ENCODE measurements around the gene BHLHE40.
A peak's percentile ranks its signal among the peaks of the same experiment; 100 is the strongest.

BHLHE40 gene

GRCh38 chr3:4979428-4980228, at the start of gene BHLHE40:
BHLHE40 (plus strand) TSS chr3:4979437; CDS start chr3:4979719, 282 bp downstream.
- peak; percentile 28 for DNase-seq (ENCODE audit: low spot score)

DNA sequence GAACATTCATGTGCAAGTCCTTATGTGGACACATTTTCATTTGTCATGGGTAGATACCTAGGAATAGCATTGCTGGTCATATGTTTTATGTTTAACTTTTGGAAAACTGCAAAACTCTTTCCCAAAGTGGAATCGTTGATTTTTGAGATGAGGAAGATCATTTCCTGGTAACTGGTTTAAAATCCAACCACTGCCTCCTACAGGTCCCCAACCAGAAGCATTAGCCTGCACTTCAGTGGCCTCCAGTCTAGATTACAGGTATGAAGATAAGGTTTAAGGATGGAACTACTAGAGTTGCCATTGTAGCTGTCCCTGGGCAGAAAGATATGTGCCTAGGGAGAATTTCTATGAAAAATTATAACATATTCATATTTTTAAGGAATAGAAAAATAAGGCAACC, 48.7 kb upstream of the BHLHE40 start:
- DNase-seq (ENCODE audit: low spot score): no peak

DNA sequence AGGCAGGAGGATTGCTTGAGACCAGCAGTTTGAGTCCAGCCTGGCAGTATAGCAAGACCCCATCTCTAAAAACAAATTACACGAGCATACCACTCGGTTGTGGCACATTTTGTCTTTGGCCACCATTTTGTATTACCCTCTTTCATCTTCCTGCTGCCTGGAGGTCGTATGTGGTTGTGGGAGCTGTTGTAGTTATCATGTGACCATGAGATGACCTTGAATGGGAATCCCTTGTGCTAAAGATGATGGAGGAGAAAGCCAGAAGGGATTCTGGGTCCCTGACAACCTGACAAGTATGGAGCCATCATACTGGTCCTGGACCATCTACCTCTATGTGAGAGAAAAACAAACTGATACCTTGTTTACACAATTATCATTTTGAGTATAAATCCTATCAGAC, 45.2 kb upstream of the BHLHE40 start:
- DNase-seq (ENCODE audit: low spot score): no peak

- no peak for DNase-seq (ENCODE audit: low spot score)
These were observed 43.9 kb upstream of the BHLHE40 start for GRCh38 chr3:4935347-4935746.

GRCh38 chr3:4936982-4937614, 42.1 kb upstream of the BHLHE40 start:
- DNase-seq (ENCODE audit: low spot score): no peak

- DNase-seq (ENCODE audit: low spot score): no peak
These were observed 40.8 kb upstream of the BHLHE40 start for GRCh38 chr3:4938281-4938982.

GRCh38 chr3:4939276-4939675, 40.0 kb upstream of the BHLHE40 start:
- DNase-seq (ENCODE audit: low spot score): no peak

DNA sequence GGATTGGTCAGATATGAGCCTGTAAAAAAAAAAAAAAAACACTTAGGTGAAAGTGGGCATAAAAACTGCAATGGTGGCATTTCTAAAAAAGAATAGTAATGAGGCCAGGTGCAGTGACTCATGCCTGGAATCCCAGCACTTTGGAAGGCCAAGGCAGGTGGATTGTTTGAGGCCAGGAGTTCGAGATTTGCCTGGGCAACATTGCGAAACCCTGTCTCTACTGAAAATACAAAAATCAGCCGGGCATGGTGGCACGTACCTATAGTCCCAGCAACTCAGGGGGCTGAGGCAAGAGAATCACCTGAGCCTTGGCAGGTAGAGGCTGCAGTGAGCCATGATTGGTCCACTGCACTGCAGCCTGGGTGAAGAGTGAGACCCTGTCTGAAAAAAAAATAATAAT, 38.3 kb upstream of the BHLHE40 start:
- no peak for DNase-seq (ENCODE audit: low spot score)

DNA sequence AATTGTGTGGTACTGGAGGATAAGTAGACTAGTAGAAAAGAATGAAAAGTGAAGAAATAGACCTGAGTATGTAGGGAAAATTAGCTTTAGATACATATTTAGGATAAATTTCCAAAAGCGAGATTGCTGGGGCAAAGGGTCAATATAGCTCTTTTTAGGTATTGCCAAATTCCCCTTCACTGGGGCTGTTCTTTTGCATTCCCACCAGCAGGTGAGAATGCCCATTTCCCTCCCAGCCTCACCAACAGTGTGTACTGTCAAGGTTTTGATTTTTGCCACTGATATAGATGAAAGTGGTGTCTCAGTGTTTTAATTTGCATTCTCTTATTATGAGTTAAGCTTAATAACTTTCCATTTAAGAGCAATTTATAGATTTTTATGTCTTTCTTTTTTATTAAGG, 35.7 kb upstream of the BHLHE40 start:
- DNase-seq (ENCODE audit: low spot score): no peak

GRCh38 chr3:4945324-4945723, 33.9 kb upstream of the BHLHE40 start:
- no peak for DNase-seq (ENCODE audit: low spot score)

DNA sequence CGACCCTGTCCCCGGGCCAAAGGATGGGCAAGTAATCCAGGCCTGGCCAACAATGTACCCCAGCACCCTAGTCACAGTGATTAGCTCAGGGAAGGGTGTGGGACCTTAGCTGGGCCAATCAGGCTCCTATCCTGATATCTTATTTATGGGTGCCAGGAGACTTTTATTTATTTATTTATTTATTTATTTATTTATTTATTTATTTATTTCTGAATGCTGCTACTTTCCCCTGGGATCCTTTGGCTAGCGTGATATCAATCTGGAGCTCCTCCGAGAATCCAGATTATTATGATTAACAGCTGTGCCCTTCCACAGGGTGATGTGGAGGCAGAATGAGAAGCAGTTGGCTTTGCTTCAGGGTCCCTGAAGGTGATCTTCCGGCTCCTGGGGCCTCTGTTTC, 32.2 kb upstream of the BHLHE40 start:
- DNase-seq (ENCODE audit: low spot score): no peak

DNA sequence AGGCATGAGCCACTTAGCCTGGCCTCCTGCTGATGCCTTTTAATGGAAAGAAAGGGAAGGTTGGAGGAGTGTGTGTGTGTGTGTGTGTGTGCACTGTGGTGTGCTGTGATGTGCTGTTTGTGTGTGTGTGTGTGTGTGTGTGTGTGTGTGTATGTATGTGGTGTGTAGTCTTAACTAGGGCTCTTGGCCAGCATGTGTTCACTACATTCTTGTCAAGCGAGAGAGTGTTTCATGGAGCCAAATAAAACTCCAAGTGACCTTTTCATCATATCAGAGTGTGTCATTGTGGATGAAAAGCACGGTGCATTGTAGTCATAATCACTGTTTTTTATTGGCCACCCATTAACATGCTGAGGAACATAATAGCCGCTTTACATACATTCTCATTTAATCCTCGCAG, 30.8 kb upstream of the BHLHE40 start:
- no peak for DNase-seq (ENCODE audit: low spot score)

DNA sequence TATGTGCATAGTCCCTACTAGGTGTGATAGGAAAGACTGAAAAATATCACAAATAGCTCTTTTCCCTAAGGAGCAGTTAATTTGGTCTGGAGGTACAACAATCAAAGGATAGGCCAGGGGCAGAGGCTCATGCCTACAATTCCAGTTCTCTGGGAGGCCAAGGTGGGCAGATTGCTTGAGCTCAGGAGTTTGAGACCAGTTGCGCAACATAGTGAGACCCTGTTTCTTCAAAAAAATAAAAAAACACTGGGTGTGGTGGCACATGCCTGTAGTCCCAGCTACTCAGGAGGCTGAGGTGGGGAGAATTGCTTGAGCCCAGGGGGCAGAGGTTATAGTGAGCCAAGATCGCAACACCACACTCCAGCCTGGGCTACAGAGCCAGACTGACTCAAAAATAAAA, 30.2 kb upstream of the BHLHE40 start:
- DNase-seq (ENCODE audit: low spot score): no peak

DNA sequence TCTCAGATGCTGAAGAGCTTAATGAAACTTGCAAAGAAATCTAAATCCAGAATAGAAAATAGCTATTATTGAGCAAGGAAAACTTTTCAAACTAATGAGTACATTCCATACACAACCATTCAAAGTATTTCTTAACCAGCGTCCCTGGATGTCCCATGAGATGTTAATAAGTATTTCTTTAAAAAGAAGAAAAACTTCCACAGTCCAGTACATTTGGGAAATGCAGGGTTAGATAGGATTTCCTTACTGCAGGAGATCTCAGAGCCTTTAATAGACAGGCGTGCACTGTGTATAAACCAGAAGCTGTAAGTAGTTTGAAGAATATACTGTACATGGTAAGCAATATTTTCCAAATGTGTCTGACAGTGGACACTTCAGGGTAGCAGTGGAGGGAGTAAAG, 29.6 kb upstream of the BHLHE40 start:
- no peak for DNase-seq (ENCODE audit: low spot score)

- DNase-seq (ENCODE audit: low spot score): no peak
These were observed 28.9 kb upstream of the BHLHE40 start for GRCh38 chr3:4950351-4950784.

DNA sequence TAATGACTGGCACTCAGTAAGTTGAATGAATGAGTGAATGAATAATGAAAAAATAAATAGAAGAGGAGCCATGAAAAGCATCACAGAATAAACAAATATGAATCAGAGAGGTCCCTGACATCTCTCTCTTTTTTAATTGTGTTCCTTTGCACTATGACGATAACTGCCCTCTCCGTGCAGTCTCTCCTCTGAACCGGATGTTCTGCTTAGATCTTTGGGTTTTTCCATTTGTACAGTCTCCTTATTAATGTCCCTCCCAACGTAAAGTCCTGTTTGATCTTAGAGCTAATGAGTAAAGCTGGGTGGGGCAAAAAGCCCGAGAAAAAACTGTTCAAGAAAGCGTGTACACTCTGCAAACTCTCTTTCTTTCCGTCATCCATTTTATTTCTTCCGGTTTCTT, 28.3 kb upstream of the BHLHE40 start:
- DNase-seq (ENCODE audit: low spot score): no peak

DNA sequence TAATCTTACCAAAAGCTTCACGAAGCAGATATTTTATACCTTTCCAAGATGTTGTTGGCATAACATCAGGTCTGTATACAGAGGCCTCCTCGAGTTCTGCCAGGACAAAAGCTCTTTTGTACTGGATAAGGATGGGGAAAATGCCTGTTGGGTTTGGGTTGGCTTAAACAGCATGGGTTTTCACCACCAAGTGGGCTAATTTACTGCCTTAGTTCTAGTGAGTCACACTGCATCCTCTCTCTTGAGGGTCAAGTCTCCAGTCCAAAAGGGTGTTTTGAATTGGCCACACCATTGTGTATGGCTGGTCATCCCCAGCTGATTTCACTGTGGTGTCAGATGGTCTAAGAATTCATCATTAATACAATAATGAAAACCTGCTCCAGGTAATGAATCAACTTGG, 26.1 kb upstream of the BHLHE40 start:
- DNase-seq (ENCODE audit: low spot score): no peak

GRCh38 chr3:4954256-4955000, 24.8 kb upstream of the BHLHE40 start:
- no peak for DNase-seq (ENCODE audit: low spot score)

- no peak for DNase-seq (ENCODE audit: low spot score)
These were observed 23.1 kb upstream of the BHLHE40 start for GRCh38 chr3:4956099-4956498.

GRCh38 chr3:4956738-4957137, 22.5 kb upstream of the BHLHE40 start:
- DNase-seq (ENCODE audit: low spot score): peak; percentile 40

DNA sequence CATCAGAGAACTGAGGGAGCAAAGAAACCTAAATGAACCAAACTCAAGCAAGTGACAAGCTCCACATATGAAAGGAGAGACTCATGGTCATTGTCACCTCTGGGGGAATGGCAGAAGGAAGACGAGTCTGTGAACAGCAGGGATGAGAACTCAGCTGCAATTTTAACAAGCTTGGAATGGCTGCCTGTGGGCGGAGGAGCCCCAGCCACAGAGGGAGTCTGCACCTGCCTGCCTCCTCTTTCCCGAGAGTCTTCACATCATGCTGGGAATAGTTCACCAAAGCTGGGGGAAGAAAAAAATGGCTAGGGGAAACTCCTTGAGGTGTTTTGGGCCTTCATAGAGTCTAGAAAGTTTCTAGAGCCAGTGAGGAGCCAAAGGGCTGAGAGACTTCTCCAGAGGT, 21.3 kb upstream of the BHLHE40 start:
- no peak for DNase-seq (ENCODE audit: low spot score)

DNA sequence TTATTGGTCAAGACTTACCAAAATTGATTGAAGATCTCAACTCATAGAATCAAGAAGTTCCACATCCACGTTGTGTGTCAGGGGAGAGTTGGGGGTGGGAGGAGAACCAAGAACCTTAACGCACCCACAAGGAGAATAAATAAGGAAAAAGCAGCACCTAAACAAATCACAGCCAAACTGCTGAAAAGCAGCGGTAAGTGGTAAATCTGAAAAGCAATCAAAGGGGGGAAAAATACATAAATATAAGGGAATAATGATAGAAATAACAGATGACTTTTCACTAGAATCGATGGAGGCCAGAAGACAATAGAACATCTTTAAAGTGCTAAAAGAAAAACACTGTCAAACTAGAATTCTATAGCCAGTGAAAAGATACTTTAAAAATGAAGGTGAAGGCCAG, 20.1 kb upstream of the BHLHE40 start:
- DNase-seq (ENCODE audit: low spot score): no peak

All from Ammon's horn (tissue), 1 donor.